Hypothalamus (tissue), 51 donors: ENCODE measurements around the gene VPS8.
"Not testable (repeated sequence)": the region's sequence is repeated elsewhere in the genome, so short reads cannot be mapped to it uniquely, and the experiment has no call there.

ENCODE experiments used
- DNase-seq, 51 donors: peaks; one replicate each; lab custom pipeline; 2025; lab: John Stamatoyannopoulos, UW

Gene VPS8

GRCh38 chr3:184968115-184968514 is 156.1 kb downstream of the VPS8 start:
- no peak for DNase-seq

DNA sequence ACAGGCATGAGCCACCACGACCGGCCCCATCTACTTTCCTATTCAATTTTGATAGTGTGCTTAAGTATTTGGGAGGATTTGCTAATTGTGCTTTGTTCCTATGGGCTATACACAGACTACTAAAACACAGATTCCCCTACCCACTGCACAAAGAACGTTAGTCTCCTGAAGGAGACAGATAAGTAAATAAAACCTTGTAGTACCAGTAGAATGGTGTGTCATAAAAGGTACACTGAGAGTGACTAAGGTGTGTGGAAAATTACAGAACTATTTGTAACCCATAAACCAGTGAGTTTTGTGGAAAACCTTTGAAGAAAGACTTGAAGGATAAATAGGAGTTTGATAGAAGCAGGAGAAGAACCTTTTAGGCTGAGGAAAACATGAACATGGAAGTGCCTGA is 158.2 kb downstream of the VPS8 start:
- DNase-seq: no peak

DNA sequence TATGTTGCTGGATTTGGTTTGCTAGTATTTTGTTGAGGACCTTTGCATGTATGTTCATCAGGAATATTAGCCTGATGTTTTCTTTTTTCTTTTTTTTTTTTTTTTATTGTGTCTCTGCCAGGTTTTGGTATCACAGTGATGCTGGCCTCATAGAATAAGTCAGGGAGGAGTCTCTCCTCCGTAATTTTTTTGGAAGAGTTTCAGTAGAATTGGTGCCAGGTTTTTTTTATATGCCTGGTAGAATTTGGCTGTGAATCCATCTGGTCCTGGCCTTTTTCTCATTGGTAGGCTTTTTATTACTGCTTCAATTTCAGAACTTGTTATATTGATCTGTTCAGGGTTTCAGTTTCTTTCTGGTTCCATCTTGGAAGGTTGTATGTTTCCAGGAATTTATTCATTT is 165.8 kb downstream of the VPS8 start:
- DNase-seq: no peak

GRCh38 chr3:184981071-184981470 is 169.1 kb downstream of the VPS8 start:
- DNase-seq: no peak

DNA sequence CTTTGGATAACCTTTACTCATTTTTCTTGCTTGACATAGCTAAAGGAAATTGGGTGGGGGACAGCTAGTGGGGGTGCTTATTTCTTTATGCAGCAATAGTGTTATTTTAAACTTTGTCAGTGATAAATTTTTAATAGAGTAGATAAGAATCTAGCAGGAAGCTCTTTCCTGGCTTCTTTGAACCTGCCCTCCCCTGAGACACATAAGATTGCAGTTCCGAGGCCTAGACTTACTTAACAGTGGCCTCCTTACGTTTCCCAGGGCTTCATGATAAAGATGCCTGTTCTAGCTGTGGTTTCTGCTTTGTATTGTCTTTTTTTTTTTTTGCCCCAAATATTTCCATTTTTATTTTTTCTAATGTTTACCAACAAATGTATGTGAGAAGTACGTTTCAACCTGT is 170.1 kb downstream of the VPS8 start:
- no peak for DNase-seq

GRCh38 chr3:184985586-184985985 is 173.6 kb downstream of the VPS8 start:
- DNase-seq: no peak

DNA sequence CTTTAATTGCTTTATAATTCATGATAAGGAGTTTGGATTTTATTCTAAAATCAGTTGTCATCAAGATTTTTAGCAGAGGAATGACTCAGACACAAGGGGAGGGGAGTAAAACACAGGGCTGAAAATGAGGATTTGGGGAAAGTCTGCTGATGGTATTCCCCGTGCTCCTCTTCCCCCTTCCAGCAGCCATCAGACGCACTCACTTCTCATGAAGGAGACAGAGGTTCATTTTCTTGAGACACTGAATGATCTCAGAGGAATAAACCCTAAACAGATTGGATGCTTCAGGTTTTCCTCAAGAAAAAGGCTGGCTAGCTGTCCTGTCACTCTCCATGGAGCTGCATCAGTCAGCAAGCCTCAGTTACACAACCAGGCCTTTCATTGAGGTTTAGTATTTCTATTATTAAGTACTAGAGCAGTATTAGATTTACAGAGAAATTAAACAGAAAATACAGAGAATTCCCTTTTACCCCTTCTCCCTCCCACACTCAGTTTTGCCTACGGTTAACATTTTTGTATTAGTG is 174.5 kb downstream of the VPS8 start:
- no peak for DNase-seq

DNA sequence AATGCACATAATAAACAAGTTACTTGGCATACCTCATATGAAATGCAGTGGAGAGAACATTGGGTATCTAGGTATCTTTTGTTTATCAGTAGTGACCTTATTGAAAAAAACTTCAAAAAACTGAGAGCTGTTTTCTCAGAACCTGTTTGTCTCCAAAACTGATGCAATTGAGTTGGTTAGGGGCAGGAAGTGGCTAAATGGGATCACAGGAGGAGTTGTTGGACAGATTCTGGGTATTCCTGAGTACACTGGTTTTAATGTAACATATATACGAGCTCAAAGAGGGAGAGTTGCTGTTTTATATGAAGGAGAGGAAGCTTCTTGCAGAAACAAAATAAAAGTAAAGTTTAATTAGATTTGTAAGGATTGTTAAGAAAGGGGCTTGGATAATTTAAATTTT is 181.4 kb downstream of the VPS8 start:
- DNase-seq: no peak

DNA sequence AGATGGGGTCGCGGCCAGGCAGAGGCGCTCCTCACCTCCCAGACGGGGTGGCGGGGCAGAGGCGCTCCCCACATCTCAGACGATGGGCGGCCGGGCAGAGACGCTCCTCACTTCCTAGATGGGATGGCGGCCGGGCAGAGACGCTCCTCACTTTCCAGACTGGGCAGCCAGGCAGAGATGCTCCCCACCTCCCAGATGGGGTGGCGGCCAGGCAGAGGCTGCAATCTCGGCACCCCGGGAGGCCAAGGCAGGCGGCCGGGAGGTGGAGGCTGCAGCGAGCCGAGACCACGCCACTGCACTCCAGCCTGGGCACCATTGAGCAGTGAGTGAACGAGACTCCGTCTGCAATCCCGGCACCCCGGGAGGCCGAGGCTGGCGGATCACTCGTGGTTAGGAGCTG is 191.9 kb downstream of the VPS8 start:
- not testable (repeated sequence) for DNase-seq

DNA sequence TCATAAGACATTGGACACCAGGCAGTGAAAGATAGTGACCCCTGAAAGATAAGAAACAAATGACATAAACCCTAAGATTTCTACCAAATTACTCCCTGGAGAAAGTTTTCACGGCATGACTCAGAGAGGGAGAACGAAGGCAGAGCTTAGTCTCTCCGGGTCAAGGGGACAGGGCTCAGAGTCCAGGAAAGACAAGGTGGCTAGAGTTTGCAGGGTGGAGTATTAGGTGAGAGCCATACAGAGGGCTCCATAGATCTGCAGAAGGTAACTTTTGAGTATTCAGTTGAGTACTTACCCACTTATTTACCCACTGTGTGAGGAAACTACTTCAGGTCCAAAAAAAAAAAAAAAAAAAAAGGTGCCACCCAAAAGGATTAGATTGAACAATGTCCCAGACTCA is 197.7 kb downstream of the VPS8 start:
- DNase-seq: no peak

GRCh38 chr3:185017584-185017983 is 205.6 kb downstream of the VPS8 start:
- DNase-seq: not testable (repeated sequence)

DNA sequence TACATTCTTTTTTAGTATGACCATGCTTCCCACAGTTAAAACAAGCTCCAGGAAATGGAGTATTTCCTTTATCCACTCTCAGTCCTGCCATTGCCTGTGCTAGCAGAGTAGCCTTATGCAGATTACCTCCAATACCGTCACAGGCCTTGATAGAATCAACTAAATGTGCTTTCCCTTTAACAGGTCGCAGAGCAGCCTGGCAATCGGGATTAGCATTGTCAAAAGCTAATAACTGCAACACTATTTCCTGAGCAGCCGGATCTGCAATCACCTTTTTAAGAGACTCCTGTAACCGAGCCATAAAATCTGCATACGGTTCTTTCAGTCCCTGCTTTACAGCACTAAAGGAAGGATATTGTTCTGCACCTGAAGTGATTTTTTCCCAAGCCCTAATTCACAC is 206.0 kb downstream of the VPS8 start:
- not testable (repeated sequence) for DNase-seq

DNA sequence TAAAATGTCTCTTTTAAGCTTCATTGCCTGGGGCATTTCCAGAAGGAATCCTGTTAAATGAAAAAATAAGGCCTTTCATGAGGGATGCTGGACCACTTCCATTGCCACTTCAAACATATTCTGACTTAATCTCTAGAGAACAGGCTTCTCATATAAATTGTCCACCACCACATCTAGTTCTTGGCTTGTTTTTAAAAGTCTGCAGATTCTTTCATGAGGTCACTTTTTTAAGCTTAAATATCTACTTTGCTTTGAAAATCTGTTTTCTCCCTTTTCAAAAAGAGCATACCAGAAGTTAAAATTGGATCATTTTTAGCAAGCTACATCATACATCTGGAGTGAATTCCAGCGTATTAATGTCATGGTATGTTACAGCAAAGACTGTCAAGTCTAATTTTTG is 209.3 kb downstream of the VPS8 start:
- DNase-seq: no peak

GRCh38 chr3:185024406-185024805 is 212.4 kb downstream of the VPS8 start:
- DNase-seq: no peak

- DNase-seq: no peak
These were observed 213.0 kb downstream of the VPS8 start for GRCh38 chr3:185024966-185025365.

GRCh38 chr3:185028121-185028520 is 216.2 kb downstream of the VPS8 start:
- DNase-seq: no peak

- DNase-seq: no peak
These were observed 217.1 kb downstream of the VPS8 start for GRCh38 chr3:185029086-185029485.

DNA sequence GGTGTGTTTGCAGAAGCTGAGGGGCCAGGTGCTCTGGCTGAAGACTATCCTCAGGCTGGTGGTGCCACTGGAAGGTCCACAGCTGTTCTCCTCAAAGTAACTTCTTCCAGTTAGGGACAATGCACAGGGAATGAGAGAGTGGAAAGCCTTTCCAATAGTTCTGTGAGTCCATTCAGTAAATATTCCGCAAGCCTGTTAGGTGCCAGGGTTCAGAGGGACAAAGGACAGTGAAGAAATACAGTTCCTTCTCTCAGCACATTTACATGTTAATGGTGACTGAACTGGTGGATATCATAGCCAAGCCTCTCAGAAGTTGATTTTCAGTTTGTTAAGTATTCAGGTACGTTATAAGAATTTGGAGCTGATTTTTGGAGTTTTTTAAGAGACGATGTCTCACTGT is 218.4 kb downstream of the VPS8 start:
- no peak for DNase-seq

DNA sequence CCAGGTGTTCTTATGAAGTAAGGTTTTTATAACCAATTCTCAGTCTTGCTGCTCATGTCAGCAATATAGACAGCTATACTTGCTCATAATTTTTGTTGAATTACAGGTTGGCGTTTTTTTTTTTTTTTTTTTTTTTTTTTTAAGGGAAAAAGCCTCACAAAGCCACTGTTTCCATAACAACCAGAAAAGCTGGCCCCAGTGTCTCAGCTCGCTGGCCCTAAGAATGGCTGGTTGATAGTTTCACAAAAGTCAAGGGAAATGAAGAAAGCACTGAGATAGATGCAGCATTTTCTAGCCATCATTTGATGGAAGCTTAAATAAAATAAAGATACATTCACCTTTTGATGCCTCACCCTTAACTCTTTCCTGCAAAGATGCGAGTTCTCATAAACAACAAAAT is 219.0 kb downstream of the VPS8 start:
- no peak for DNase-seq

DNA sequence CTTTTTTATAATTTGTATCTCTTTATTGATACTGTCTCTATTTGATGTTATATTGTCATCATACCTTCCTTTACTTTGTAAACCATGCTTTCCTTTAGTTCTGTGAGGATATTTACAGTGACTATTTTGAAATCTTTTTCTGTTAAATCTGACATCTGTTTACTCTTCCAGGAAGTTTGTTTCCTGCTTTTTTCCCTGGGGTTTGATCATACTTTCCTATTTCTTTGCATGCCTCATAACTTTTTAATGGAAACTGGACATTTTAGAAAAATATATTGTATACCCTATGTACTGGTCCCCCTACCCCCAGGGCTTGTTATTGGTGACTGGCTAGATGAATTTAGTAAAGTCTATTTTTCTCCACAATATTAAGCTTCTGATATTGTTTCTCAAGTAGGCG is 225.8 kb downstream of the VPS8 start:
- DNase-seq: no peak

- no peak for DNase-seq
These were observed 228.5 kb downstream of the VPS8 start for GRCh38 chr3:185040425-185040824.

DNA sequence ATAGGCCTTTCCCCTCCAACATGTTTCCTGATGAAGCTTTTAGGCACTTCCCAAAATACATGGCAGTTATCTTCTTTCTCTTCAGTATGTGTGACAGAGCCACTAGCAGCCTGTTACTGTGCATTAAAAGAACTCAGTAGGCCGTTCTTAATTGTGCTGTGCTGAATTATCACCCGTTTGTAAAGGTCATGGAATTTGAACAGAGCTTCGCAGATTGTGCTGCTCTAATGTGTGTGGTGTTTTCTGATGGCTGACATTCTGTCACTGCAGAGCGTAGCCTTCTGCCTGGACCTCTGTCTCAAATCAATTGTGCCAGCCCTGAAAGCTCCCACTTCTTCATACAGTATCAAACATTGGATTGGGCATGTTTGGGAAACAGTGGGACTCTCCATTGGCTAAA is 229.6 kb downstream of the VPS8 start:
- no peak for DNase-seq

DNA sequence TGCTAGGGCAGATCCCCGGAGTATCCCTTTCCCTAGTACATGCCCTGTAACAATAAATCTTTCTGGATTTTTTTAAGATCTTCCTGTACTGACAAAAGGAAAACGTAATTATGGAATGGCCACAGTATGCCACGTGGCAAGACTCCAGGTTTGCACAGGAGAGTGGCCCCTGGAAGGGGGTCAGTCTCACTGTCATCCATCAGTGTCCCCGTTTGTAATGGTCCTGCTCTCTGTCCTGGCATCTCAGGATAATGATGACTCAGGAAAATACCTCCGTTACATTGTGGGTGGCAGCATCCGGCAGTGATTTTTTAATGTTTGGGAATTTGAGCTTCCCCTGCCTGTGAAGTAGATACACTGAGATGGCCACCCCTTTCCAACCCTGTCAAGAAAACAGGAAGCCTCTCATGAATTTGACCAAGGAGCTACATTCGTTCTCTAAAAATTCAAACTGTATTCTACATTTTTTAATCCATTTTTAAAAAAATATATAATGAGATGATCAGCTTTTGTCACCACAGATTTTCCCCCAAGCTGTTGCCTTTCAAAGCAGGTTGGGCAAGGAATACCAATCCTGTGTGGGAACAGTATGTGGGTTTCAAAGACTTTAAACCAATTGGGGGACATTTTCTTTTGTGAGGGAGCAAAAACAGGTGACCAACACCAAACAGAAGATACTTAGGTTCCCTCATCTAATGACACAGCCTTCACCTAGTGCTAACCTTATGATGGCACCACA is 230.5 kb downstream of the VPS8 start:
- no peak for DNase-seq
